Measurements from ENCODE around the gene GALNS. TPM values are rescaled to one million over a fixed set of nuclear protein-coding genes. Genes with fewer than 3 reads are reported as not detected.

The GALNS gene
- total and polyA plus RNA-seq, 2 donors (not counting 1 experiment from before 2014, with no cell fraction given): 45.5 to 68.4 TPM

DNA sequence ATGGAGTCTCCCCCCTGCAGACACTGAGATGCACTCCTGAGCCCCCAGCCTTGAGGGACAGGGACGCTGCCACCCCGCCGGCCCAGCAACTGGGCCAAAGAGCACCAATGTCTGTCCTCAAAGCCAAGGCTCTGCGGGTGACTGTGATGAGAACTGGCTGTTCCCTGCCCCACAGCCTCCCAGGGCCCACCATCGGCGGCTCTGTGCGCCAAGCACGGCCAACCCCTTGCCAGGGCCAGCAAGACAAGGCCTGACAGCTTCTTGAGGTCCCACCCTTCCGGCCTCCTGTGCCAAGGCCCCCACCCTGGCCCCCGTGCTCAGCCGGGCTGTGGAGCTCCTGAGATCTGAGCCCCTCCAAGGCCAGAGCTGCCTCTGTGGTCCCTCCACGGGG, 43.9 kb upstream of the GALNS start:
- H2AFZ ChIP-seq (ENCODE audit: insufficient read depth, low read depth, low read length, poor library complexity, severe bottlenecking): no peak overlapping the region
- peaks cover 0 to 60% of the 10 kb centered on the region in 2 experiments for H3K36me3 ChIP-seq (replicated peaks in 1 of 2; ENCODE audit: control extremely low read depth in 1 of 2, control insufficient read depth in 1 of 2, extremely low read depth in 1 of 2, insufficient read depth in 2 of 2, low read length in 1 of 2)
- H3K9me3 Mint-ChIP-seq (ENCODE audit: insufficient read depth): no peaks in the 10 kb centered on the region
- no peak overlapping the region for H3K27ac Mint-ChIP-seq
- no peaks in the 10 kb centered on the region for H3K9me3 ChIP-seq (ENCODE audit: control extremely low read depth in 1 of 3, control insufficient read depth in 2 of 3, insufficient read depth in 1 of 3, low read length in 2 of 3)
- H3K4me3 ChIP-seq (ENCODE audit: control extremely low read depth in 1 of 5, extremely low read depth in 1 of 5, insufficient read depth in 1 of 5, low read depth in 2 of 5, low read length in 4 of 5): no peak overlapping the region
- H3K4me1 ChIP-seq (ENCODE audit: control insufficient read depth in 2 of 2, insufficient read depth in 2 of 2, low read length in 2 of 2): peaks cover 3 to 4% of the 10 kb centered on the region in 2 donors
- POLR2A ChIA-PET: no interaction called here
- H3K4me1 Mint-ChIP-seq: peaks cover 7% of the 10 kb centered on the region
- peaks cover 99% of the 10 kb centered on the region for H4K20me1 ChIP-seq (ENCODE audit: control insufficient read depth, insufficient read depth, low read length, poor library complexity, severe bottlenecking)
- WGBS (ENCODE audit: insufficient coverage): 96% methylated on average over 12 of the region's 12 CpGs
- intact Hi-C loops (cut with micrococcal nuclease): no loop called here
- H3K27ac ChIP-seq (ENCODE audit: low read length in 2 of 2): no peak overlapping the region
- DNase-seq (no peak), ATAC-seq (ENCODE audit: low read depth) (no peak)
- H3K9ac ChIP-seq (ENCODE audit: low read length): no peak overlapping the region
- no peak for TF ChIP-seq EZH2 (IDR thresholded peaks at IDR 0.05; ENCODE audit: borderline replicate concordance, insufficient read depth, low read depth, low read length, poor library complexity, severe bottlenecking)
- TF ChIP-seq, protein P1, sequence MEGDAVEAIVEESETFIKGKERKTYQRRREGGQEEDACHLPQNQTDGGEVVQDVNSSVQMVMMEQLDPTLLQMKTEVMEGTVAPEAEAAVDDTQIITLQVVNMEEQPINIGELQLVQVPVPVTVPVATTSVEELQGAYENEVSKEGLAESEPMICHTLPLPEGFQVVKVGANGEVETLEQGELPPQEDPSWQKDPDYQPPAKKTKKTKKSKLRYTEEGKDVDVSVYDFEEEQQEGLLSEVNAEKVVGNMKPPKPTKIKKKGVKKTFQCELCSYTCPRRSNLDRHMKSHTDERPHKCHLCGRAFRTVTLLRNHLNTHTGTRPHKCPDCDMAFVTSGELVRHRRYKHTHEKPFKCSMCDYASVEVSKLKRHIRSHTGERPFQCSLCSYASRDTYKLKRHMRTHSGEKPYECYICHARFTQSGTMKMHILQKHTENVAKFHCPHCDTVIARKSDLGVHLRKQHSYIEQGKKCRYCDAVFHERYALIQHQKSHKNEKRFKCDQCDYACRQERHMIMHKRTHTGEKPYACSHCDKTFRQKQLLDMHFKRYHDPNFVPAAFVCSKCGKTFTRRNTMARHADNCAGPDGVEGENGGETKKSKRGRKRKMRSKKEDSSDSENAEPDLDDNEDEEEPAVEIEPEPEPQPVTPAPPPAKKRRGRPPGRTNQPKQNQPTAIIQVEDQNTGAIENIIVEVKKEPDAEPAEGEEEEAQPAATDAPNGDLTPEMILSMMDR (IDR thresholded peaks at IDR 0.05): no peak
- H3K4me3 Mint-ChIP-seq: no peak overlapping the region
- peaks cover 75% of the 10 kb centered on the region for H3K79me2 ChIP-seq (ENCODE audit: control insufficient read depth, insufficient read depth, low read length)
- no peak overlapping the region for H3K4me2 ChIP-seq (replicated peaks; ENCODE audit: low read depth, low read length, poor library complexity, severe bottlenecking)
- H3K27me3 ChIP-seq (replicated peaks in 1 of 4; ENCODE audit: control extremely low read depth in 1 of 4, control insufficient read depth in 3 of 4, insufficient read depth in 4 of 4, low read length in 3 of 4): no peaks in the 10 kb centered on the region
- no peaks in the 10 kb centered on the region for H3K27me3 Mint-ChIP-seq
- CTCF ChIA-PET: no interaction called here

DNA sequence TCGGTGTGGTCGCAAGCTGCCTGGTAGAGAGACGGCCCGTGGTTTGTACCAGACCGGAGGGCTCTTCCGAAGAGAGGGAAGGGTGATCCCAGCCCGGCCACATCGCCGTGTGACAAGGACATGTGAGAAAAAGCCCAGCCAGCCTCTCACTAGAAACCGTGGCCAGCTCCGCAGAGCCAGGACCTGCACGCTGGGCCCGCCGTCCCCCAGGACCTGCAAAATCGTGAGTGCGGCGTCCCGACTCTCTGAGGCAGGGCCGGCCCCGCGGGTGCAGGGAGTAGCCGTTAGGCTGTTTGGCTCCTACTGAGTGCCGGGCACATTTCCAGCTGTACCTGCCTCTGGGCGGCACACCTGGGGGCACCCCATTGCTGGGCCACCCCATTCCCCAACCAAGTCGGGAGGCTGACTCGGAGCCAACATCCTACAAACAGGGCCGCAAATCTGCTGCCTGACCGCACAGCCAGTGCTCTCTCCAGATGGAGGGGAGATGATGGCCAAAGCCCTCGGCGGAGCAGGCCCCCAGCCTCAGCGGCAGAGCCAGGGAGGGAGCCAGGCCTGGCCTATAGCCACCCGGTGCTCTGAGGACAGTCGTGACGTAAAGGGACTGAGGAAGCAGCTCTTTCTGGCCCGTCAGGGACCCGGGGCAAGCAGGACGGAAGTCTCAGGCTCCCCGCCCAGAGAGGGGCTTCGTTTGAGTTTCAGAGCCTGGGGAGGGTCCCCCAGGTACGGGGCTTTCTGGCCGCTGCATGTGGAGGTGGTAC, 43.3 kb upstream of the GALNS start:
- Mint-ChIP-seq H3K4me3 (no peak overlapping the region), H3K27me3 (no peaks in the 10 kb centered on the region), H3K4me1 (peaks cover 8% of the 10 kb centered on the region), H3K9me3 (ENCODE audit: insufficient read depth) (no peaks in the 10 kb centered on the region), H3K27ac (no peak overlapping the region)
- CTCF ChIA-PET: no interaction called here
- Histone ChIP-seq H3K27ac (ENCODE audit: low read length in 2 of 2) (no peak overlapping the region), H3K4me1 (ENCODE audit: control insufficient read depth in 2 of 2, insufficient read depth in 2 of 2, low read length in 2 of 2) (peaks cover 9 to 10% of the 10 kb centered on the region in 2 donors), H3K79me2 (ENCODE audit: control insufficient read depth, insufficient read depth, low read length) (peaks cover 70% of the 10 kb centered on the region), H3K9me3 (ENCODE audit: control extremely low read depth in 1 of 3, control insufficient read depth in 2 of 3, insufficient read depth in 1 of 3, low read length in 2 of 3) (no peaks in the 10 kb centered on the region), H3K4me2 (replicated peaks; ENCODE audit: low read depth, low read length, poor library complexity, severe bottlenecking) (no peak overlapping the region), H3K36me3 (replicated peaks in 1 of 2; ENCODE audit: control extremely low read depth in 1 of 2, control insufficient read depth in 1 of 2, extremely low read depth in 1 of 2, insufficient read depth in 2 of 2, low read length in 1 of 2) (peaks cover 0 to 63% of the 10 kb centered on the region in 2 experiments), H3K27me3 (replicated peaks in 1 of 4; ENCODE audit: control extremely low read depth in 1 of 4, control insufficient read depth in 3 of 4, insufficient read depth in 4 of 4, low read length in 3 of 4) (no peaks in the 10 kb centered on the region), H4K20me1 (ENCODE audit: control insufficient read depth, insufficient read depth, low read length, poor library complexity, severe bottlenecking) (peaks cover 99% of the 10 kb centered on the region), H3K9ac (ENCODE audit: low read length) (no peak overlapping the region), H2AFZ (ENCODE audit: insufficient read depth, low read depth, low read length, poor library complexity, severe bottlenecking) (no peak overlapping the region), H3K4me3 (ENCODE audit: control extremely low read depth in 1 of 5, extremely low read depth in 1 of 5, insufficient read depth in 1 of 5, low read depth in 2 of 5, low read length in 4 of 5) (no peak overlapping the region)
- DNase-seq (no peak), ATAC-seq (ENCODE audit: low read depth) (no peak)
- intact Hi-C loops (cut with micrococcal nuclease): no loop called here
- POLR2A ChIA-PET: no interaction called here
- 94% methylated on average over 41 of the region's 41 CpGs for WGBS (ENCODE audit: insufficient coverage)
- TF ChIP-seq EZH2 (IDR thresholded peaks at IDR 0.05; ENCODE audit: borderline replicate concordance, insufficient read depth, low read depth, low read length, poor library complexity, severe bottlenecking): no peak

All from B cell (primary cell).